ENCODE data around the gene HLA-DQA1.

DNA sequence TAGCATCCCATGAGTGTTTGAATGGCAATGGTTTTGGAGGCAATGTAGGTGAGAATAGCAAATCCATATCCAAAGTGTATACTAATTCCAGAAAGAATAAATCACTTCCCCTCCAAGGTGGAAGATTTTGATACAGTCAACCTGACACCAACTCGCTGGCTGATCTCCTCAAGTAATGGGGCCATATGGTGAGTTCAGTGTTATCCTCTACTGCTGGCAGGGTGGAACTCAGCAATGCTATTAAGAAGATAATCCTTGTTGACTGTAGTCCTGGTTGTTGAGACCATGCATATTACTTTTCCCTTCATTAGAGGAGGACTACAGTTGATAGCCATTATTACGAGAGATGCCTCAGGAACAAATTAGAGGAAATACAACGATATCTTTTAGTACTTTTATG, 47.0 kb downstream of the HLA-DQA1 start:
- TF ChIP-seq GATA2 (IDR thresholded peaks at IDR 0.05; ENCODE audit: low read depth, low read length) (no peak), GATA3 (IDR thresholded peaks at IDR 0.05; ENCODE audit: low read depth, low read length) (no peak)
